ENCODE results near the gene NAV2.

GRCh38 chr11:19701421-19701820 is 11.2 kb upstream of the NAV2 start:
- TF ChIP-seq POLR2A (IDR thresholded peaks at IDR 0.05): no peak
- TF ChIP-seq CTCF (IDR thresholded peaks at IDR 0.05): no peak
